Measurements from ENCODE around the gene CLEC16A.

Gene CLEC16A

GRCh38 chr16:11165894-11166665 lies 221.7 kb downstream of the CLEC16A start:
- TF ChIP-seq, protein P1, sequence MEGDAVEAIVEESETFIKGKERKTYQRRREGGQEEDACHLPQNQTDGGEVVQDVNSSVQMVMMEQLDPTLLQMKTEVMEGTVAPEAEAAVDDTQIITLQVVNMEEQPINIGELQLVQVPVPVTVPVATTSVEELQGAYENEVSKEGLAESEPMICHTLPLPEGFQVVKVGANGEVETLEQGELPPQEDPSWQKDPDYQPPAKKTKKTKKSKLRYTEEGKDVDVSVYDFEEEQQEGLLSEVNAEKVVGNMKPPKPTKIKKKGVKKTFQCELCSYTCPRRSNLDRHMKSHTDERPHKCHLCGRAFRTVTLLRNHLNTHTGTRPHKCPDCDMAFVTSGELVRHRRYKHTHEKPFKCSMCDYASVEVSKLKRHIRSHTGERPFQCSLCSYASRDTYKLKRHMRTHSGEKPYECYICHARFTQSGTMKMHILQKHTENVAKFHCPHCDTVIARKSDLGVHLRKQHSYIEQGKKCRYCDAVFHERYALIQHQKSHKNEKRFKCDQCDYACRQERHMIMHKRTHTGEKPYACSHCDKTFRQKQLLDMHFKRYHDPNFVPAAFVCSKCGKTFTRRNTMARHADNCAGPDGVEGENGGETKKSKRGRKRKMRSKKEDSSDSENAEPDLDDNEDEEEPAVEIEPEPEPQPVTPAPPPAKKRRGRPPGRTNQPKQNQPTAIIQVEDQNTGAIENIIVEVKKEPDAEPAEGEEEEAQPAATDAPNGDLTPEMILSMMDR (IDR thresholded peaks at IDR 0.05; ENCODE audit: low read depth, low read length): no peak
- no peak overlapping the region for H3K4me3 ChIP-seq (ENCODE audit: low read depth, low read length)

- TF ChIP-seq, protein P1 (IDR thresholded peaks at IDR 0.05; ENCODE audit: low read depth, low read length): no peak
- H3K4me3 ChIP-seq (ENCODE audit: low read depth, low read length): no peak overlapping the region
These were observed 223.2 kb downstream of the CLEC16A start for GRCh38 chr16:11167581-11167980.

DNA sequence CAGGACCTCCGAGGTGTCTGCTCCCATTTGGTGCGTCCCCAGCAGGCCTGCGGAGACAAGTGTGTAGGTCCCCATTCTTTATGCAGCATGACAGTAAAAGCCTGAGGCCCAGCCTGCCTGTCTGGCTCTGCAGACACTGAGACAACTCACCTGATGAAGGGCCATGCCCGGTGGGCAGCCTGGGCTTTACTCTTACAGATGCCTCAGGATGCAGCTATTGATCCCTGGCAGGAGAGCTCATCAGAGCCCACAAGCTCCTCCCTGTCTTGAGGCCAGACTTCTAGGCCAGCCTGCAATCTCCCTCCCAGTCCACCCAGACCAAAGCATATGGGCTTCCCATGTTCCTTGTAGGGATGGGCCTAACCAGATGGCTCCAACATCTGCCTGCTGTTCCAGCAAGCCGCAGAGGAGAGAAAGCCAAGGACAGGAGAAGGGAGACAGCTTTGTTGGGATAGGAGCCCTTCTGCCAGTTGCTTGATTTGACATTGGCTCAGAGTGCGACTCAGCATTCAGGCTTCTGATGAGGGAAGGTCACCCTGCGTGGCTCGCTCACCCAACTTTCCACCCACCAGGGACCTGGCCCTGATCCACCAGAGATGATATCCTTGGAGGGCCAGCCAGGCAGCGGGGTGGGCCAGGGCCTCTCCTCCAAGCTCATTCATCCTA lies 224.2 kb downstream of the CLEC16A start:
- H3K4me3 ChIP-seq (ENCODE audit: low read depth, low read length): no peak overlapping the region
- TF ChIP-seq, protein P1 (IDR thresholded peaks at IDR 0.05; ENCODE audit: low read depth, low read length): no peak

DNA sequence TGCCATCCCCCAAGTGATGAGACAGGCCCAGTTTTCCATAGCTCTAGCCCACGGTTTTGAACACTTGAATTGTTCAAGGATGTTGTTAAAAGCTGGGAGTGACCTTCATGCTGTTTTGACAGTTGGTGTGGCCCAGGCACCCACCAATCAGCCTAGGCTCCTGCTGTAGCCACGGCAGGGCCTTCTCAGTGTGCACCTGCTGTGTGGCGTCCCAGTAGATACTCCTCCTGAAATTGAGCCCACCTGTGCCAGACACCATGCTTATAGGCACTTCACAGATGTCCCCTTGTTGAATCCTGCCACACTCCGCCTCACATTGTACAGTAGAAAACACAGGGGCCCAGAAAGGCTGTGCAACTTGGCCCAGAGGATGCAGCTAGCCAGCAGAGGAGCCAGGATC lies 225.3 kb downstream of the CLEC16A start:
- no peak overlapping the region for H3K4me3 ChIP-seq (ENCODE audit: low read depth, low read length)
- TF ChIP-seq, protein P1 (IDR thresholded peaks at IDR 0.05; ENCODE audit: low read depth, low read length): no peak

- H3K4me3 ChIP-seq (ENCODE audit: low read depth, low read length): no peak overlapping the region
- TF ChIP-seq, protein P1 (IDR thresholded peaks at IDR 0.05; ENCODE audit: low read depth, low read length): no peak
These were observed 225.8 kb downstream of the CLEC16A start for GRCh38 chr16:11170201-11170600.

GRCh38 chr16:11170696-11171447 lies 226.5 kb downstream of the CLEC16A start:
- H3K4me3 ChIP-seq (ENCODE audit: low read depth, low read length): no peak overlapping the region
- TF ChIP-seq, protein P1 (IDR thresholded peaks at IDR 0.05; ENCODE audit: low read depth, low read length): no peak

GRCh38 chr16:11171448-11171709 lies 227.0 kb downstream of the CLEC16A start:
- TF ChIP-seq, protein P1 (IDR thresholded peaks at IDR 0.05; ENCODE audit: low read depth, low read length): no peak
- no peak overlapping the region for H3K4me3 ChIP-seq (ENCODE audit: low read depth, low read length)

All from WI38 (cell line).